Measurements from ENCODE around the gene GALNT18. TPM values are rescaled to one million over a fixed set of nuclear protein-coding genes. Genes with fewer than 3 reads are reported as not detected.

The GALNT18 gene
- total RNA-seq, 3 donors from 2014 or later: 14.7 to 25.9 (median 16.4) TPM

GRCh38 chr11:11294551-11294855 is 327.3 kb downstream of the GALNT18 start:
- no peak overlapping the region for H3K27ac ChIP-seq
- no peaks in the 10 kb centered on the region for H3K27me3 ChIP-seq
- DNase-seq (ENCODE audit: low spot score in 2 of 2): no peak
- no peaks in the 10 kb centered on the region for H3K36me3 ChIP-seq
- H3K9me3 ChIP-seq: no peaks in the 10 kb centered on the region
- no peak overlapping the region for H3K4me3 ChIP-seq
- TF ChIP-seq POLR2A (IDR thresholded peaks at IDR 0.05) (no peak), POLR2AphosphoS5 (IDR thresholded peaks at IDR 0.05) (no peak), CTCF (IDR thresholded peaks at IDR 0.05) (no peak)
- H3K4me1 ChIP-seq: no peaks in the 10 kb centered on the region
- intact Hi-C loops (cut with DNase I; ENCODE audit: low total_unique reads): no loop called here

- Histone ChIP-seq H3K4me3 (no peak overlapping the region), H3K9me3 (no peaks in the 10 kb centered on the region), H3K36me3 (no peaks in the 10 kb centered on the region), H3K4me1 (no peaks in the 10 kb centered on the region), H3K27me3 (no peaks in the 10 kb centered on the region), H3K27ac (no peak overlapping the region)
- DNase-seq (ENCODE audit: low spot score in 2 of 2): no peak
- intact Hi-C loops (cut with DNase I; ENCODE audit: low total_unique reads): no loop called here
- TF ChIP-seq POLR2A (IDR thresholded peaks at IDR 0.05) (no peak), POLR2AphosphoS5 (IDR thresholded peaks at IDR 0.05) (no peak), CTCF (IDR thresholded peaks at IDR 0.05) (no peak)
These were observed 327.8 kb downstream of the GALNT18 start for GRCh38 chr11:11293798-11294550.

- no peaks in the 10 kb centered on the region for H3K27me3 ChIP-seq
- intact Hi-C loops (cut with DNase I; ENCODE audit: low total_unique reads): no loop called here
- no peak overlapping the region for H3K4me3 ChIP-seq
- H3K27ac ChIP-seq: no peak overlapping the region
- no peaks in the 10 kb centered on the region for H3K36me3 ChIP-seq
- DNase-seq (ENCODE audit: low spot score in 2 of 2): no peak
- TF ChIP-seq POLR2A (IDR thresholded peaks at IDR 0.05): no peak
- no peak for TF ChIP-seq CTCF (IDR thresholded peaks at IDR 0.05)
- TF ChIP-seq POLR2AphosphoS5 (IDR thresholded peaks at IDR 0.05): no peak
- no peaks in the 10 kb centered on the region for H3K9me3 ChIP-seq
- H3K4me1 ChIP-seq: no peaks in the 10 kb centered on the region
These were observed 329.0 kb downstream of the GALNT18 start for GRCh38 chr11:11292839-11293238.

- H3K4me1 ChIP-seq: no peaks in the 10 kb centered on the region
- no peak for DNase-seq (ENCODE audit: low spot score in 2 of 2)
- intact Hi-C loops (cut with DNase I; ENCODE audit: low total_unique reads): no loop called here
- no peak overlapping the region for H3K27ac ChIP-seq
- H3K27me3 ChIP-seq: no peaks in the 10 kb centered on the region
- H3K36me3 ChIP-seq: no peaks in the 10 kb centered on the region
- H3K4me3 ChIP-seq: no peak overlapping the region
- no peaks in the 10 kb centered on the region for H3K9me3 ChIP-seq
- TF ChIP-seq CTCF (IDR thresholded peaks at IDR 0.05) (no peak), POLR2AphosphoS5 (IDR thresholded peaks at IDR 0.05) (no peak), POLR2A (IDR thresholded peaks at IDR 0.05) (no peak)
These were observed 330.5 kb downstream of the GALNT18 start for GRCh38 chr11:11291041-11292015.

GRCh38 chr11:11290354-11290753 is 331.5 kb downstream of the GALNT18 start:
- Histone ChIP-seq H3K36me3 (no peaks in the 10 kb centered on the region), H3K27me3 (no peaks in the 10 kb centered on the region), H3K4me3 (no peak overlapping the region), H3K9me3 (no peaks in the 10 kb centered on the region), H3K4me1 (no peaks in the 10 kb centered on the region), H3K27ac (no peak overlapping the region)
- intact Hi-C loops (cut with DNase I; ENCODE audit: low total_unique reads): no loop called here
- DNase-seq (ENCODE audit: low spot score in 2 of 2): no peak
- TF ChIP-seq CTCF (IDR thresholded peaks at IDR 0.05): no peak
- no peak for TF ChIP-seq POLR2AphosphoS5 (IDR thresholded peaks at IDR 0.05)
- no peak for TF ChIP-seq POLR2A (IDR thresholded peaks at IDR 0.05)

Data from breast epithelium (tissue), 4 donors.